HEK293T (cell line): ENCODE results near the gene SMYD5.

Experiments
- CTCF ChIA-PET: fragments of 350-600 bp; formaldehyde crosslinking; extraction: SDS; loops from one replicate; lab custom pipeline; 2021; ENCODE audit warnings: antibody characterized with exemption, inconsistent platforms; lab: Yijun Ruan, JAX
- POLR2A ChIA-PET: fragments of 350-600 bp; formaldehyde crosslinking; extraction: SDS; loops from one replicate; lab custom pipeline; 2020; ENCODE audit warnings: antibody characterized with exemption, inconsistent platforms; lab: Yijun Ruan, JAX
- DNase-seq: peaks from one replicate; pipeline ENCODE4 v3.0.0; 2012; ENCODE audit warnings: mixed read lengths; ENCODE audit errors: extremely low spot score
- ARNT ChIP-seq: fragments of 450-650 bp; IDR thresholded peaks from 2 replicates; pipeline ENCODE4 v1.6.1; 2017; ENCODE audit warnings: mild to moderate bottlenecking
- BHLHE40 ChIP-seq: fragments of 450-650 bp; IDR thresholded peaks from 2 replicates; pipeline ENCODE4 v1.6.1; 2016; ENCODE audit warnings: mild to moderate bottlenecking, moderate library complexity, borderline replicate concordance
- CTBP1 ChIP-seq: fragments of 450-650 bp; IDR thresholded peaks from 2 replicates; pipeline ENCODE4 v1.6.1; 2016; ENCODE audit warnings: borderline replicate concordance
- ELF4 ChIP-seq: fragments of 450-650 bp; IDR thresholded peaks from 2 replicates; pipeline ENCODE4 v1.6.1; 2017; ENCODE audit warnings: antibody characterized with exemption
- FOXA1 ChIP-seq: fragments of 450-650 bp; IDR thresholded peaks from 2 replicates; pipeline ENCODE4 v1.6.1; 2016; ENCODE audit warnings: mild to moderate bottlenecking
- FOXK2 ChIP-seq: fragments of 450-650 bp; IDR thresholded peaks from 2 replicates; pipeline ENCODE4 v1.6.1; 2016; ENCODE audit warnings: mild to moderate bottlenecking
- FOXM1 ChIP-seq: fragments of 450-650 bp; IDR thresholded peaks from 2 replicates; pipeline ENCODE4 v1.6.1; 2017; ENCODE audit warnings: mild to moderate bottlenecking, borderline replicate concordance
- HDGF ChIP-seq: fragments of 450-650 bp; IDR thresholded peaks from 2 replicates; pipeline ENCODE4 v1.6.1; 2017; ENCODE audit warnings: antibody characterized with exemption, borderline replicate concordance
- L3MBTL2 ChIP-seq: fragments of 450-650 bp; conservative IDR thresholded peaks from 2 replicates; pipeline ENCODE4 v1.6.1; 2016; ENCODE audit warnings: mild to moderate bottlenecking
- LEF1 ChIP-seq: fragments of 450-650 bp; IDR thresholded peaks from 2 replicates; pipeline ENCODE4 v1.6.1; 2017; ENCODE audit warnings: mild to moderate bottlenecking, borderline replicate concordance
- NFRKB ChIP-seq: fragments of 450-650 bp; IDR thresholded peaks from 2 replicates; pipeline ENCODE4 v1.6.1; 2016; ENCODE audit warnings: mild to moderate bottlenecking, moderate library complexity
- SP1 ChIP-seq: fragments of 450-650 bp; IDR thresholded peaks from 2 replicates; pipeline ENCODE4 v1.6.1; 2017
- SUZ12 ChIP-seq: fragments of 450-650 bp; IDR thresholded peaks from 2 replicates; pipeline ENCODE4 v1.6.1; 2016; ENCODE audit warnings: mild to moderate bottlenecking
- TARDBP ChIP-seq: fragments of 450-650 bp; IDR thresholded peaks from 2 replicates; pipeline ENCODE4 v1.6.1; 2016
- ZNF384 ChIP-seq: fragments of 450-650 bp; IDR thresholded peaks from 2 replicates; pipeline ENCODE4 v1.6.1; 2016
- TF ChIP-seq, protein P1 (sequence below): fragments of 450-650 bp; IDR thresholded peaks from 2 replicates; pipeline ENCODE4 v1.6.1; 2016

The SMYD5 gene

GRCh38 chr2:73254343-73255006, 40.4 kb downstream of the SMYD5 start:
- DNase-seq: no peak
- TF ChIP-seq BHLHE40 (no peak), L3MBTL2 (no peak), SUZ12 (no peak), ZNF384 (no peak), FOXK2 (no peak), ARNT (no peak)
- TF ChIP-seq, protein P1, sequence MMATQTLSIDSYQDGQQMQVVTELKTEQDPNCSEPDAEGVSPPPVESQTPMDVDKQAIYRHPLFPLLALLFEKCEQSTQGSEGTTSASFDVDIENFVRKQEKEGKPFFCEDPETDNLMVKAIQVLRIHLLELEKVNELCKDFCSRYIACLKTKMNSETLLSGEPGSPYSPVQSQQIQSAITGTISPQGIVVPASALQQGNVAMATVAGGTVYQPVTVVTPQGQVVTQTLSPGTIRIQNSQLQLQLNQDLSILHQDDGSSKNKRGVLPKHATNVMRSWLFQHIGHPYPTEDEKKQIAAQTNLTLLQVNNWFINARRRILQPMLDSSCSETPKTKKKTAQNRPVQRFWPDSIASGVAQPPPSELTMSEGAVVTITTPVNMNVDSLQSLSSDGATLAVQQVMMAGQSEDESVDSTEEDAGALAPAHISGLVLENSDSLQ: no peak
- ChIA-PET POLR2A (interaction anchor here (5.0 kb wide), 1 partner anchor 20 kb away, joined by 32 read pairs; the partner anchor contains the start of genes CCT7 and PRADC1), CTCF (no interaction called here)

DNA sequence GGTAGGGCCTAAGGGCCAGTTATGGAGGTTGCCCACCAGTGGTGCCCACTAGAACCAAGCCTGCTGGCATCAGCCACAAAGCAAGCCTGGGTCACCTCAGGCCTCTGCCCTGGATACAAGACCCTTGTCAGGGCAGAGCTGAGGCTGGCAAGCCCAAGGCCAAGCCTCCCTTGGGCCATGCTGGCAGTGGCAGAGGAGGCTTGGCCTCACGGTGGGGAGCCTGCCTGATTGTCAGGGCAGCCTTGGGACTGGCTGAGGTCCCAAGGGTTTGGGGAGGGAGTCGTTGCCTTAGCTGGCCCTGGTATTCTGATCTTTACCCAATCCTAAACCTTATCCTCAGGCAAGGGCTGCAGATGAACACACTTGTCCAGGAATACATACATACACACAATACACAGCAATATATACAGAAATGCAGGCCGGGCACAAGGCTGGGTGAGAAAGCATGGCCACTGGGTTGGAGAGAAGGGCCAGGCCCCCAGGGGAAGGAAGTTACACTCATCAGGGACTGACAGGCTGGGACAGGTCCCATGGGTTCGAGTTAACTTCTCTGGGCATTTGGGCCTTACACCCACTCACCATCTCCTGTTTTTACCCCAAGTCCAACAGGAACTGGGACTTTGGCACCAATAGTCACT, 41.1 kb downstream of the SMYD5 start:
- CTCF ChIA-PET: no interaction called here
- POLR2A ChIA-PET: no interaction called here
- no peak for TF ChIP-seq NFRKB
- no peak for TF ChIP-seq SP1
- TF ChIP-seq LEF1: no peak
- no peak for TF ChIP-seq ARNT
- no peak for TF ChIP-seq FOXA1
- TF ChIP-seq BHLHE40: no peak
- TF ChIP-seq ELF4: no peak
- DNase-seq: no peak

- POLR2A ChIA-PET: no interaction called here
- DNase-seq: no peak
- no peak for TF ChIP-seq ZNF384
- TF ChIP-seq HDGF: no peak
- TF ChIP-seq TARDBP: no peak
- CTCF ChIA-PET: no interaction called here
These were observed 42.0 kb downstream of the SMYD5 start for GRCh38 chr2:73255907-73256617.

GRCh38 chr2:73256618-73256922, 42.5 kb downstream of the SMYD5 start:
- TF ChIP-seq FOXA1: no peak
- no peak for TF ChIP-seq FOXM1
- TF ChIP-seq TARDBP: no peak
- no peak for TF ChIP-seq SP1
- no peak for TF ChIP-seq ARNT
- TF ChIP-seq, protein P1: no peak
- TF ChIP-seq L3MBTL2: no peak
- no peak for TF ChIP-seq FOXK2
- POLR2A ChIA-PET: interaction anchor here (1.6 kb wide), 1 partner anchor 22 kb away, joined by 6 read pairs; the partner anchor contains the start of gene CCT7
- no peak for DNase-seq
- CTCF ChIA-PET: no interaction called here

DNA sequence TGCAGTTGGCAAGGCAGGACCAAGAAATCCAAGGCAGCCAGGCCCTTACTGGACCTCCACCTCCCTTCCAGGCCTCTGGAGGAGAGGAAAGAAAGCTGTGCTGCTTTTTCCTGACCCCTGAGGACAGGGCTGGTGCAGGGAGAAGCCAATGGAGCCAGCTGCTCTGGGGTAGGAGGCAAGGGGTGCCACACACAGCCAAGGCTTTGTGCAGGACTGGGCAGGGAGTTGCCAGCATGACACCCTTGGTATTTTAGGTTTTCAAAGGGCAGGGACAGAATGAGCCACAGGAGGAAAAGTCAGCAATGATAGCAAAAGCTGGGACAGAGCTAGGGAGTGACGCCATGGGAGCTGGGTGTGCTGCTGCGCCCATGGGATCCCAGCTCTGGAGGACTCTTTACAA, 43.0 kb downstream of the SMYD5 start:
- TF ChIP-seq BHLHE40: no peak
- no peak for TF ChIP-seq NFRKB
- TF ChIP-seq FOXK2: no peak
- TF ChIP-seq HDGF: no peak
- TF ChIP-seq CTBP1: no peak
- no peak for TF ChIP-seq SUZ12
- TF ChIP-seq LEF1: no peak
- no peak for TF ChIP-seq FOXM1
- no peak for TF ChIP-seq L3MBTL2
- TF ChIP-seq SP1: no peak
- CTCF ChIA-PET: no interaction called here
- DNase-seq: no peak
- POLR2A ChIA-PET: interaction anchor here (1.2 to 1.6 kb wide), 3 partner anchors 18 to 24 kb away, joined by 3 to 6 read pairs (median 3); partner anchors contain the start of genes CCT7 and PRADC1

GRCh38 chr2:73257425-73258125, 43.5 kb downstream of the SMYD5 start:
- POLR2A ChIA-PET: interaction anchor here (1.2 to 1.6 kb wide), 3 partner anchors 19 to 25 kb away, joined by 3 to 6 read pairs (median 3); partner anchors contain the start of genes CCT7 and PRADC1
- TF ChIP-seq SUZ12 (no peak), FOXM1 (no peak), TARDBP (no peak), NFRKB (no peak), LEF1 (no peak), L3MBTL2 (no peak)
- DNase-seq: no peak
- CTCF ChIA-PET: no interaction called here
